HepG2 (cell line): ENCODE data around the gene GDPD5. TPM values are rescaled to one million over a fixed set of nuclear protein-coding genes. Genes with fewer than 3 reads are reported as not detected.
A peak's percentile ranks its signal among the peaks of the same experiment; 100 is the strongest.

Source experiments
- ARNT2 ChIP-seq: sonication (generic); formaldehyde crosslinking; IDR thresholded peaks from 2 replicates; pipeline ENCODE4 v1.8.0; 2022; ENCODE audit warnings: mild to moderate bottlenecking, low read depth, missing genetic modification reagents, moderate library complexity
- ERF ChIP-seq: IDR thresholded peaks from 2 replicates; pipeline ENCODE4 v1.6.1; 2018; ENCODE audit warnings: missing biosample characterization, missing genetic modification reagents
- HOXA9 ChIP-seq: sonication (generic); formaldehyde crosslinking; IDR thresholded peaks from 2 replicates; pipeline ENCODE4 v1.8.1; 2022; ENCODE audit warnings: missing genetic modification reagents, mild to moderate bottlenecking, moderate library complexity, borderline replicate concordance
- IKZF1 ChIP-seq: fragments of 450-650 bp; IDR thresholded peaks from 2 replicates; pipeline ENCODE4 v1.7.1; 2016
- JUN ChIP-seq: sonication (generic); formaldehyde crosslinking; IDR thresholded peaks from 2 replicates; pipeline ENCODE4 v1.4.0; 2020; ENCODE audit warnings: mild to moderate bottlenecking, missing genetic modification reagents
- KDM4B ChIP-seq: sonication (generic); formaldehyde crosslinking; IDR thresholded peaks from 2 replicates; pipeline ENCODE4 v1.4.0; 2020; ENCODE audit warnings: missing genetic modification reagents
- PAF1 ChIP-seq: IDR thresholded peaks from 2 replicates; pipeline ENCODE4 v1.6.1; 2016; ENCODE audit warnings: missing genetic modification reagents, missing compliant biosample characterization
- RELA ChIP-seq: sonication (generic); formaldehyde crosslinking; IDR thresholded peaks from 2 replicates; pipeline ENCODE4 v1.4.0; 2020; ENCODE audit warnings: missing genetic modification reagents
- SMYD3 ChIP-seq: sonication (generic); formaldehyde crosslinking; IDR thresholded peaks from 2 replicates; pipeline ENCODE4 v1.8.1; 2023; ENCODE audit warnings: mild to moderate bottlenecking, missing genetic modification reagents
- XRCC5 ChIP-seq: fragments of 200-400 bp; formaldehyde crosslinking; optimal IDR thresholded peaks from 2 replicates; pipeline ENCODE3; 2017; ENCODE audit warnings: mild to moderate bottlenecking, low read length
- ZFP62 ChIP-seq: sonication (generic); formaldehyde crosslinking; IDR thresholded peaks from 2 replicates; pipeline ENCODE4 v1.4.0; 2020; ENCODE audit warnings: missing genetic modification reagents
- ZNF431 ChIP-seq: sonication (generic); formaldehyde crosslinking; IDR thresholded peaks from 2 replicates; pipeline ENCODE4 v1.9.0; 2022; ENCODE audit warnings: missing genetic modification reagents, low read depth, mild to moderate bottlenecking, borderline replicate concordance
- ZNF501 ChIP-seq: sonication (generic); formaldehyde crosslinking; IDR thresholded peaks from 2 replicates; pipeline ENCODE4 v1.5.1; 2020; ENCODE audit warnings: mild to moderate bottlenecking, moderate library complexity, missing genetic modification reagents
- ZNF746 ChIP-seq: sonication (generic); formaldehyde crosslinking; IDR thresholded peaks from 2 replicates; pipeline ENCODE4 v1.8.0; 2022; ENCODE audit warnings: mild to moderate bottlenecking, missing genetic modification reagents
- polyA plus RNA-seq, 8 experiments: library from polyadenylated mRNA; depleted of rRNA in 3 of 8; stranded (reverse) in 7 of 8; unstranded in 1 of 8; fragments of >200 nt; fragmentation: Illumina TruSeq in 4 of 8; extraction: Trizol in 4 of 8; gene quantifications; 2 replicates each; pipeline versions ENCODE4 v1.2.1 to v1.2.3, GENCODE V29; 2011 to 2016; ENCODE audit warnings: low read depth in 4 of 8, missing spikeins in 1 of 8, mixed read lengths in 1 of 8; ENCODE audit not compliant: insufficient read depth in 1 of 8
- total RNA-seq, 5 experiments: library from RNA; depleted of rRNA; stranded (reverse); fragments of >200 nt; fragmentation: Illumina TruSeq; extraction: Trizol; gene quantifications; 2 replicates each; pipeline ENCODE4 v1.2.3, GENCODE V29; 2016; ENCODE audit warnings: low read depth in 1 of 5
- TF ChIP-seq, protein P1 (sequence below): IDR thresholded peaks from 2 replicates; pipeline ENCODE4 v1.4.0; 2020; ENCODE audit warnings: mild to moderate bottlenecking, missing genetic modification reagents
- TF ChIP-seq, protein P2 (sequence below): IDR thresholded peaks from 2 replicates; pipeline ENCODE4 v1.6.1; 2016; ENCODE audit warnings: low read depth, control low read depth
- TF ChIP-seq, protein P3 (sequence below), 2 experiments: sonication (generic) in 1 of 2; formaldehyde crosslinking in 1 of 2; IDR thresholded peaks; 2 replicates each; pipeline versions ENCODE4 v1.4.0 to v1.6.1; 2016 to 2020; ENCODE audit warnings: borderline replicate concordance in 1 of 2, low read depth in 1 of 2, mild to moderate bottlenecking in 1 of 2, missing genetic modification reagents in 1 of 2

GDPD5 gene
- total and polyA plus RNA-seq, 2 of the 13 experiments (the other 11 are each of a cell fraction or from before 2014, with no cell fraction given) = 55.0 to 67.5 TPM

DNA sequence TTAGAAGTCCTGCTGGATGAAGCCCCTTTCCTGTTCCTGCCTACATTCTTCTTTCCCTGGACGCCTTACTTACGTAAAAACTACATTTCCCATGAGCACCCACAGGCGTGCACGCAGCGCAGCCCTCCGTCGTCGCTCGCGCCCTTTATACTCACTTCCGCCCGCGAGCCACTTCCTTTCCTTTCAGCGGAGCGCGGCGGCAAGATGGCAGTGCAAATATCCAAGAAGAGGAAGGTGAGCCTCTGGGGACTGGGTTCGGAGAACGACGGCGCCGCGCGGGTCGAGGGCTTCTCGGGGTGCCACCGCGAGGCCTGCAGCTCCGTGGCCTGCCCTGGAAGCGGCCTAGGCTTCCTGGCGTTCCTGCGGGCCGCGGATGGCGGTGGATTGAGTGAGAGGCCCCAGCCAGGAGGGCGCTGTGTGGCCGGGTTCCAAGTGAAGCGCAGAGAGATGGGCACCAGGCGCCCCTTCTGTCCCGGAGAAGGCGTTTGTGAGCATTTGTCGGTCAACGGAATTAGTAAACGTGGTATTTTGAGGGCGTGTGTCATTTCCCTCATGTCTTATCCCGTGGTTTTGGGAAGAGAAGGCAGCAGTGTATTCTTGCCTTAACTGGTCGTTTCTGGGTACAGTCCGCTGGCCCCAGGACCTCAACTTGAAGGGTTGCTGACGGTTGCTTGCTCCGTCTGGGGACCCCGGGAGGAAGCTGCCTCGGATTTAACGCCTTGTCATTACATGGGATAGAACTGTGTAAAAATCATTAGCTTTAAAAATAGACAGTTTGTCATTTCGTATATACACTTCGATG is 126.2 kb downstream of the GDPD5 start, which contains the start of gene RPS3 (continued):
- TF ChIP-seq, protein P1, sequence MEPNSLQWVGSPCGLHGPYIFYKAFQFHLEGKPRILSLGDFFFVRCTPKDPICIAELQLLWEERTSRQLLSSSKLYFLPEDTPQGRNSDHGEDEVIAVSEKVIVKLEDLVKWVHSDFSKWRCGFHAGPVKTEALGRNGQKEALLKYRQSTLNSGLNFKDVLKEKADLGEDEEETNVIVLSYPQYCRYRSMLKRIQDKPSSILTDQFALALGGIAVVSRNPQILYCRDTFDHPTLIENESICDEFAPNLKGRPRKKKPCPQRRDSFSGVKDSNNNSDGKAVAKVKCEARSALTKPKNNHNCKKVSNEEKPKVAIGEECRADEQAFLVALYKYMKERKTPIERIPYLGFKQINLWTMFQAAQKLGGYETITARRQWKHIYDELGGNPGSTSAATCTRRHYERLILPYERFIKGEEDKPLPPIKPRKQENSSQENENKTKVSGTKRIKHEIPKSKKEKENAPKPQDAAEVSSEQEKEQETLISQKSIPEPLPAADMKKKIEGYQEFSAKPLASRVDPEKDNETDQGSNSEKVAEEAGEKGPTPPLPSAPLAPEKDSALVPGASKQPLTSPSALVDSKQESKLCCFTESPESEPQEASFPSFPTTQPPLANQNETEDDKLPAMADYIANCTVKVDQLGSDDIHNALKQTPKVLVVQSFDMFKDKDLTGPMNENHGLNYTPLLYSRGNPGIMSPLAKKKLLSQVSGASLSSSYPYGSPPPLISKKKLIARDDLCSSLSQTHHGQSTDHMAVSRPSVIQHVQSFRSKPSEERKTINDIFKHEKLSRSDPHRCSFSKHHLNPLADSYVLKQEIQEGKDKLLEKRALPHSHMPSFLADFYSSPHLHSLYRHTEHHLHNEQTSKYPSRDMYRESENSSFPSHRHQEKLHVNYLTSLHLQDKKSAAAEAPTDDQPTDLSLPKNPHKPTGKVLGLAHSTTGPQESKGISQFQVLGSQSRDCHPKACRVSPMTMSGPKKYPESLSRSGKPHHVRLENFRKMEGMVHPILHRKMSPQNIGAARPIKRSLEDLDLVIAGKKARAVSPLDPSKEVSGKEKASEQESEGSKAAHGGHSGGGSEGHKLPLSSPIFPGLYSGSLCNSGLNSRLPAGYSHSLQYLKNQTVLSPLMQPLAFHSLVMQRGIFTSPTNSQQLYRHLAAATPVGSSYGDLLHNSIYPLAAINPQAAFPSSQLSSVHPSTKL = peak; percentile 80
- 0 out of 2 replicates have a peak, but pooled peaks have one; percentile 75 for TF ChIP-seq ZNF431 (CRISPR knock-in tag)
- TF ChIP-seq IKZF1 = no peak
- TF ChIP-seq ERF = peak; percentile 95
- TF ChIP-seq ZFP62 (CRISPR knock-in tag) = no peak
- 0 out of 2 replicates have a peak, but pooled peaks have one; percentile 31 for TF ChIP-seq RELA (CRISPR knock-in tag)
- TF ChIP-seq XRCC5 = peak; percentile 91
- peak; percentile 86; the same call in 1 of the 2 replicates for TF ChIP-seq SMYD3 (CRISPR knock-in tag)
- no peak for TF ChIP-seq ZNF746 (CRISPR knock-in tag)
- TF ChIP-seq, protein P2, sequence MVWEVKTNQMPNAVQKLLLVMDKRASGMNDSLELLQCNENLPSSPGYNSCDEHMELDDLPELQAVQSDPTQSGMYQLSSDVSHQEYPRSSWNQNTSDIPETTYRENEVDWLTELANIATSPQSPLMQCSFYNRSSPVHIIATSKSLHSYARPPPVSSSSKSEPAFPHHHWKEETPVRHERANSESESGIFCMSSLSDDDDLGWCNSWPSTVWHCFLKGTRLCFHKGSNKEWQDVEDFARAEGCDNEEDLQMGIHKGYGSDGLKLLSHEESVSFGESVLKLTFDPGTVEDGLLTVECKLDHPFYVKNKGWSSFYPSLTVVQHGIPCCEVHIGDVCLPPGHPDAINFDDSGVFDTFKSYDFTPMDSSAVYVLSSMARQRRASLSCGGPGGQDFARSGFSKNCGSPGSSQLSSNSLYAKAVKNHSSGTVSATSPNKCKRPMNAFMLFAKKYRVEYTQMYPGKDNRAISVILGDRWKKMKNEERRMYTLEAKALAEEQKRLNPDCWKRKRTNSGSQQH (CRISPR knock-in tag) = peak; percentile 91; the same call in 1 of the 2 replicates
- TF ChIP-seq JUN = no peak
- TF ChIP-seq KDM4B (CRISPR knock-in tag) = peak; percentile 83; the same call in 1 of the 2 replicates
- peak; percentile 88 for TF ChIP-seq ARNT2 (CRISPR knock-in tag)
- TF ChIP-seq HOXA9 = 0 out of 2 replicates have a peak, but pooled peaks have one; percentile 59
- TF ChIP-seq, protein P3, sequence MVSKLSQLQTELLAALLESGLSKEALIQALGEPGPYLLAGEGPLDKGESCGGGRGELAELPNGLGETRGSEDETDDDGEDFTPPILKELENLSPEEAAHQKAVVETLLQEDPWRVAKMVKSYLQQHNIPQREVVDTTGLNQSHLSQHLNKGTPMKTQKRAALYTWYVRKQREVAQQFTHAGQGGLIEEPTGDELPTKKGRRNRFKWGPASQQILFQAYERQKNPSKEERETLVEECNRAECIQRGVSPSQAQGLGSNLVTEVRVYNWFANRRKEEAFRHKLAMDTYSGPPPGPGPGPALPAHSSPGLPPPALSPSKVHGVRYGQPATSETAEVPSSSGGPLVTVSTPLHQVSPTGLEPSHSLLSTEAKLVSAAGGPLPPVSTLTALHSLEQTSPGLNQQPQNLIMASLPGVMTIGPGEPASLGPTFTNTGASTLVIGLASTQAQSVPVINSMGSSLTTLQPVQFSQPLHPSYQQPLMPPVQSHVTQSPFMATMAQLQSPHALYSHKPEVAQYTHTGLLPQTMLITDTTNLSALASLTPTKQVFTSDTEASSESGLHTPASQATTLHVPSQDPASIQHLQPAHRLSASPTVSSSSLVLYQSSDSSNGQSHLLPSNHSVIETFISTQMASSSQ (IDR thresholded peaks at IDR 0.05; ENCODE audit: low read depth) = no peak
- TF ChIP-seq, protein P3 (CRISPR knock-in tag; IDR thresholded peaks at IDR 0.05; ENCODE audit: borderline replicate concordance) = peak; percentile 67; the same call in 1 of the 2 replicates
- no peak for TF ChIP-seq PAF1 (CRISPR knock-in tag)
- TF ChIP-seq ZNF501 (CRISPR knock-in tag) = peak; percentile 95
